H9 (cell line): Measurements from ENCODE around the gene DPH7. TPM values are rescaled to one million over a fixed set of nuclear protein-coding genes. Genes with fewer than 3 reads are reported as not detected.

ENCODE experiments used
- DNase-seq: peaks from one replicate; pipeline ENCODE4 v3.0.0-alpha.2; 2017
- H2AFZ ChIP-seq: one replicate; pipeline ENCODE4 v1.6.1; 2013; ENCODE audit warnings: mild to moderate bottlenecking, low read length, control low read depth, moderate library complexity
- H2AK5ac ChIP-seq: 2 replicates; pipeline ENCODE4 v1.6.1; 2013; ENCODE audit warnings: low read length, control low read depth, mixed read lengths; ENCODE audit not compliant: insufficient read length
- H2BK120ac ChIP-seq: one replicate; pipeline ENCODE4 v1.6.1; 2013; ENCODE audit warnings: low read depth, mild to moderate bottlenecking, low read length, control low read depth, inconsistent platforms; ENCODE audit not compliant: poor library complexity, severe bottlenecking
- H2BK12ac ChIP-seq: 2 replicates; pipeline ENCODE4 v1.6.1; 2013; ENCODE audit warnings: low read length, control low read depth, mixed read lengths, low read depth; ENCODE audit not compliant: insufficient read length
- H2BK15ac ChIP-seq: 2 replicates; pipeline ENCODE4 v1.6.1; 2013; ENCODE audit warnings: low read depth, low read length, control low read depth
- H2BK20ac ChIP-seq: one replicate; pipeline ENCODE4 v1.6.1; 2013; ENCODE audit warnings: low read depth, mild to moderate bottlenecking, low read length, control low read depth, inconsistent platforms; ENCODE audit not compliant: poor library complexity, severe bottlenecking
- H2BK5ac ChIP-seq: 2 replicates; pipeline ENCODE4 v1.6.1; 2013; ENCODE audit warnings: low read length, control low read depth, mixed read lengths; ENCODE audit not compliant: insufficient read length
- H3K14ac ChIP-seq: 2 replicates; pipeline ENCODE4 v1.6.1; 2013; ENCODE audit warnings: low read length, control low read depth; ENCODE audit not compliant: insufficient read depth
- H3K18ac ChIP-seq: 2 replicates; pipeline ENCODE4 v1.6.1; 2013; ENCODE audit warnings: low read depth, mild to moderate bottlenecking, mixed read lengths, low read length, control low read depth; ENCODE audit not compliant: insufficient read length
- H3K23ac ChIP-seq: 2 replicates; pipeline ENCODE4 v1.6.1; 2013; ENCODE audit warnings: low read length, control low read depth, mixed read lengths, low read depth; ENCODE audit not compliant: insufficient read length
- H3K23me2 ChIP-seq: 2 replicates; pipeline ENCODE4 v1.6.1; 2013; ENCODE audit warnings: low read depth, mild to moderate bottlenecking, mixed read lengths, low read length, control low read depth; ENCODE audit not compliant: insufficient read length, poor library complexity, severe bottlenecking
- H3K27ac ChIP-seq: 2 replicates; pipeline ENCODE4 v1.5.1; 2013; ENCODE audit warnings: low read length, control low read depth, mixed read lengths, low read depth; ENCODE audit not compliant: insufficient read length
- H3K27me3 ChIP-seq: 2 replicates; pipeline ENCODE4 v1.6.1; 2013; ENCODE audit warnings: low read length, control low read depth, inconsistent platforms; ENCODE audit not compliant: insufficient read depth
- H3K4ac ChIP-seq: 2 replicates; pipeline ENCODE4 v1.6.1; 2013; ENCODE audit warnings: low read depth, mild to moderate bottlenecking, control low read depth, inconsistent platforms, low read length, moderate library complexity
- H3K4me1 ChIP-seq: 2 replicates; pipeline ENCODE4 v1.6.1; 2013; ENCODE audit warnings: low read length, control low read depth, inconsistent platforms; ENCODE audit not compliant: insufficient read depth
- H3K4me2 ChIP-seq: 2 replicates; pipeline ENCODE4 v1.6.1; 2013; ENCODE audit warnings: low read length, control low read depth, mixed read lengths; ENCODE audit not compliant: insufficient read length, insufficient read depth
- H3K56ac ChIP-seq: 2 replicates; pipeline ENCODE4 v1.6.1; 2013; ENCODE audit warnings: low read depth, mild to moderate bottlenecking, mixed read lengths, low read length, control low read depth; ENCODE audit not compliant: insufficient read length
- H3K79me1 ChIP-seq: 2 replicates; pipeline ENCODE4 v1.6.1; 2013; ENCODE audit warnings: low read depth, mild to moderate bottlenecking, moderate library complexity, low read length, control low read depth, inconsistent platforms; ENCODE audit not compliant: insufficient read depth, poor library complexity, severe bottlenecking
- H3K79me2 ChIP-seq: 2 replicates; pipeline ENCODE4 v1.6.1; 2013; ENCODE audit warnings: low read length, control low read depth, inconsistent platforms; ENCODE audit not compliant: insufficient read depth
- H3K9ac ChIP-seq: 2 replicates; pipeline ENCODE4 v1.6.1; 2013; ENCODE audit warnings: low read length, control low read depth, mixed read lengths; ENCODE audit not compliant: insufficient read length; ENCODE audit errors: extremely low read depth
- H3K9me3 ChIP-seq: one replicate; pipeline ENCODE4 v1.6.1; 2013; ENCODE audit warnings: low read depth, low read length, inconsistent platforms; ENCODE audit not compliant: control insufficient read depth
- H3T11ph ChIP-seq: one replicate; pipeline ENCODE4 v1.6.1; 2013; ENCODE audit warnings: mild to moderate bottlenecking, low read length, control low read depth, inconsistent platforms
- H4K20me1 ChIP-seq: one replicate; pipeline ENCODE4 v1.6.1; 2013; ENCODE audit not compliant: control insufficient read depth, insufficient read length, insufficient read depth
- H4K5ac ChIP-seq: 2 replicates; pipeline ENCODE4 v1.6.1; 2013; ENCODE audit warnings: low read depth, mild to moderate bottlenecking, mixed read lengths, low read length, control low read depth; ENCODE audit not compliant: insufficient read length
- H4K8ac ChIP-seq: replicated peaks from 2 replicates; pipeline ENCODE4 v1.6.1; 2013; ENCODE audit warnings: low read length, control low read depth, mixed read lengths, low read depth; ENCODE audit not compliant: insufficient read length
- H4K91ac ChIP-seq: 2 replicates; pipeline ENCODE4 v1.6.1; 2013; ENCODE audit warnings: low read depth, mild to moderate bottlenecking, moderate library complexity, mixed read lengths, low read length, control low read depth; ENCODE audit not compliant: insufficient read length
- H3K27ac Mint-ChIP-seq, 3 experiments: 2 replicates in 2 of 3; 3 replicates in 1 of 3; pipeline ENCODE4 v1.8.0; 2020 to 2021; ENCODE audit warnings: mixed read lengths in 3 of 3, mild to moderate bottlenecking in 1 of 3, moderate library complexity in 1 of 3
- H3K27me3 Mint-ChIP-seq: 2 replicates; pipeline ENCODE4 v1.8.0; 2021; ENCODE audit warnings: low read depth, mild to moderate bottlenecking, moderate library complexity, mixed read lengths
- H3K36me3 Mint-ChIP-seq, 3 experiments: 2 replicates in 2 of 3; 3 replicates in 1 of 3; pipeline ENCODE4 v1.8.0; 2020 to 2021; ENCODE audit warnings: low read depth in 3 of 3, mixed read lengths in 3 of 3; ENCODE audit not compliant: insufficient read depth in 1 of 3
- H3K4me1 Mint-ChIP-seq, 2 experiments: 2 replicates each; pipeline ENCODE4 v1.8.0; 2020; ENCODE audit warnings: mixed read lengths in 2 of 2
- H3K4me3 Mint-ChIP-seq, 2 experiments: 2 replicates in 1 of 2; 3 replicates in 1 of 2; pipeline ENCODE4 v1.8.0; 2020 to 2021; ENCODE audit warnings: mild to moderate bottlenecking in 2 of 2, mixed read lengths in 2 of 2, moderate library complexity in 1 of 2
- H3K9me3 Mint-ChIP-seq, 2 experiments: 2 replicates in 1 of 2; 3 replicates in 1 of 2; pipeline ENCODE4 v1.8.0; 2020; ENCODE audit warnings: mild to moderate bottlenecking in 2 of 2, mixed read lengths in 2 of 2, moderate library complexity in 1 of 2
- WGBS: extraction: QIAGEN DNeasy Blood & Tissue Kit; methylation state at CpG from one replicate; pipeline ENCODE4 v1.1.7; 2013; ENCODE audit warnings: missing lambda C conversion rate, low lambda C conversion rate, mixed read lengths; ENCODE audit not compliant: insufficient read length; ENCODE audit errors: extremely low coverage; 5-methylcytosine and 5-hydroxymethylcytosine counted together
- total RNA-seq: library from RNA; stranded (reverse); gene quantifications from 2 replicates; pipeline ENCODE4 v1.2.1, GENCODE V29; 2021
- TF ChIP-seq, protein P1 (sequence below): fragments of 200-600 bp; sonication (generic); conservative IDR thresholded peaks from 3 replicates; pipeline ENCODE4 v1.8.0; 2021; ENCODE audit warnings: antibody characterized with exemption, mild to moderate bottlenecking

The DPH7 gene
- total RNA-seq, 1 experiment from 2014 or later: 51.3 TPM

DNA sequence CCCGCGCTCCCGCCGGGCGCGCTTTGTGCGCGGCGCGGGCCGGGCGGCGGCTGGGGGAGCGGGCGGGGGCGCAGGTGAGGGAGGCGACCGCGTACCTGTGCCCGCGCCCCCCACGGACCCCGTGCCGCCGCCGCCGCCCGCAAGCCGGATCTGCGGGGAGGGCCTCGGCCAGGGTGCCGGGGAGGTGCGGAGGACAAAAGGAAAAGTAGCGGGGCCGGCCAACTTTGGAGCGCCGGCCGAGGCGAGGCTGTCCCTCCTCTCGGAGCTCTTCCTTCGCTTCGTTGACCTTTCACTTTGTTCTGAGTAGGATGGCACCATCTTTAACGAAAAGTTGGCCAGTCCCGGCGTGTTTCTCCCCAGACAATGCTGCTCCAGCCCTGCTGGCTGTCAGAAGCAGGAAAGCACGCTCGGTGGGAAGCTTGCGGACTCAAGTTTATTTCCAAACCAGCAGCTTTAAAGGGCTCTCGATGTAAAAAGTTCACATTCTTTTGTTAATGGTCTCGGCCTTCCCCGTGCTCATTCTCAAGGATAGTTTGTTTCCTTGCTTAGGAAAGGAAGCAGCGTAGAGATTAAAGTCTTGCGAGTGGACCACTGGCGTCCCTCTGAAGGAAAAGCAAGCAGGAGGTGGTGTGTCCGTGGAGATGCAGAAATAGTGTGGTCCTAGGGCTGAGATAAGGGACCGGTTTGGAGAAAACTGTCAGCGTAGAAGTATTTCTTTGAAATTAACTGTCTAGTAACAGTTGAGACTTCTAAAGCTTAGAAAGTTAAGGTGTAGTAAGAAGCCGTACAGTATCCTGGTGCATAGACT, 40.7 kb upstream of the DPH7 start:
- peak overlapping the region; percentile 90 for H3K9ac ChIP-seq
- no peak overlapping the region for H2AK5ac ChIP-seq
- H2BK12ac ChIP-seq: no peak overlapping the region
- no peak overlapping the region for H2BK15ac ChIP-seq
- no CpG with 5 or more reads among the region's 58 CpGs for WGBS
- peak overlapping the region; percentile 31 for H3K14ac ChIP-seq
- H3K27me3 ChIP-seq: no peaks in the 10 kb centered on the region
- no peak overlapping the region for H2BK20ac ChIP-seq
- no peak overlapping the region for H2BK120ac ChIP-seq
- H4K5ac ChIP-seq: no peak overlapping the region
- H2BK5ac ChIP-seq: no peak overlapping the region
- H4K91ac ChIP-seq: no peak overlapping the region
- H3K23me2 ChIP-seq: peaks cover 5% of the 10 kb centered on the region
- peak overlapping the region; percentile 7 for H3K18ac ChIP-seq
- Mint-ChIP-seq H3K4me3 (peak overlapping the region; percentile 84 to 91), H3K27ac (peak overlapping the region; percentile 66 to 91 (median 90)), H3K9me3 (no peaks in the 10 kb centered on the region), H3K27me3 (no peaks in the 10 kb centered on the region), H3K4me1 (peaks cover 25 to 31% of the 10 kb centered on the region in 2 experiments), H3K36me3 (peaks cover 16 to 33% (median 30%) of the 10 kb centered on the region in 3 experiments; a peak in 6 of 7 replicates)
- DNase-seq: no peak
- TF ChIP-seq, protein P1, sequence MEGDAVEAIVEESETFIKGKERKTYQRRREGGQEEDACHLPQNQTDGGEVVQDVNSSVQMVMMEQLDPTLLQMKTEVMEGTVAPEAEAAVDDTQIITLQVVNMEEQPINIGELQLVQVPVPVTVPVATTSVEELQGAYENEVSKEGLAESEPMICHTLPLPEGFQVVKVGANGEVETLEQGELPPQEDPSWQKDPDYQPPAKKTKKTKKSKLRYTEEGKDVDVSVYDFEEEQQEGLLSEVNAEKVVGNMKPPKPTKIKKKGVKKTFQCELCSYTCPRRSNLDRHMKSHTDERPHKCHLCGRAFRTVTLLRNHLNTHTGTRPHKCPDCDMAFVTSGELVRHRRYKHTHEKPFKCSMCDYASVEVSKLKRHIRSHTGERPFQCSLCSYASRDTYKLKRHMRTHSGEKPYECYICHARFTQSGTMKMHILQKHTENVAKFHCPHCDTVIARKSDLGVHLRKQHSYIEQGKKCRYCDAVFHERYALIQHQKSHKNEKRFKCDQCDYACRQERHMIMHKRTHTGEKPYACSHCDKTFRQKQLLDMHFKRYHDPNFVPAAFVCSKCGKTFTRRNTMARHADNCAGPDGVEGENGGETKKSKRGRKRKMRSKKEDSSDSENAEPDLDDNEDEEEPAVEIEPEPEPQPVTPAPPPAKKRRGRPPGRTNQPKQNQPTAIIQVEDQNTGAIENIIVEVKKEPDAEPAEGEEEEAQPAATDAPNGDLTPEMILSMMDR: no peak
- H3K56ac ChIP-seq: no peak overlapping the region
- H3K79me1 ChIP-seq: no peaks in the 10 kb centered on the region
- no peak overlapping the region for H3K27ac ChIP-seq
- no peak overlapping the region for H3K4ac ChIP-seq
- H3K9me3 ChIP-seq: no peaks in the 10 kb centered on the region
- H3K4me2 ChIP-seq: peak overlapping the region; percentile 92
- no peak overlapping the region for H2AFZ ChIP-seq
- H3T11ph ChIP-seq: no peak overlapping the region
- no peaks in the 10 kb centered on the region for H4K20me1 ChIP-seq
- H3K4me1 ChIP-seq: no peaks in the 10 kb centered on the region; the same call in 1 of the 2 replicates
- no peak overlapping the region for H3K23ac ChIP-seq
- H3K79me2 ChIP-seq: peaks cover 40% of the 10 kb centered on the region; the same call in 1 of the 2 replicates
- H4K8ac ChIP-seq: no peak overlapping the region
